Ishikawa (cell line): ENCODE results near the gene CCDC102B.

Source experiments
- CEBPB ChIP-seq: IDR thresholded peaks from 2 replicates; pipeline ENCODE4 v1.6.1; 2012
- CREB1 ChIP-seq: IDR thresholded peaks from 2 replicates; pipeline ENCODE4 v1.6.1; 2012; ENCODE audit warnings: low read depth
- EGR1 ChIP-seq: IDR thresholded peaks from 2 replicates; pipeline ENCODE4 v1.6.1; 2012
- EP300 ChIP-seq: IDR thresholded peaks from 2 replicates; pipeline ENCODE4 v1.6.1; 2012; ENCODE audit warnings: borderline replicate concordance
- FOXM1 ChIP-seq: IDR thresholded peaks from 2 replicates; pipeline ENCODE4 v1.6.1; 2012; ENCODE audit warnings: low read depth, borderline replicate concordance
- MAX ChIP-seq: IDR thresholded peaks from 2 replicates; pipeline ENCODE4 v1.6.1; 2012
- NFIC ChIP-seq: IDR thresholded peaks from 2 replicates; pipeline ENCODE4 v1.6.1; 2012
- RAD21 ChIP-seq: IDR thresholded peaks from 2 replicates; pipeline ENCODE4 v1.6.1; 2012; ENCODE audit warnings: low read depth
- REST ChIP-seq: IDR thresholded peaks from 2 replicates; pipeline ENCODE4 v1.6.1; 2012; ENCODE audit warnings: low read depth, mild to moderate bottlenecking
- TAF1 ChIP-seq: IDR thresholded peaks from 2 replicates; pipeline ENCODE4 v1.6.1; 2012; ENCODE audit warnings: low read depth, mild to moderate bottlenecking
- TCF12 ChIP-seq: IDR thresholded peaks from 2 replicates; pipeline ENCODE4 v1.6.1; 2012; ENCODE audit warnings: low read depth
- TEAD4 ChIP-seq: IDR thresholded peaks from 2 replicates; pipeline ENCODE4 v1.6.1; 2012
- USF1 ChIP-seq: IDR thresholded peaks from 2 replicates; pipeline ENCODE4 v1.6.1; 2012
- YY1 ChIP-seq: IDR thresholded peaks from 2 replicates; pipeline ENCODE4 v1.6.1; 2012; ENCODE audit warnings: low read depth
- ZBTB7A ChIP-seq: IDR thresholded peaks from 2 replicates; pipeline ENCODE4 v1.6.1; 2012; ENCODE audit warnings: low read depth

Gene CCDC102B

GRCh38 chr18:69067048-69067447 lies 269.2 kb downstream of the CCDC102B start:
- TF ChIP-seq MAX (no peak), TCF12 (no peak), EP300 (no peak), ZBTB7A (no peak), EGR1 (no peak), REST (no peak), TAF1 (no peak), NFIC (no peak)

GRCh38 chr18:69071680-69072079 lies 273.8 kb downstream of the CCDC102B start:
- TF ChIP-seq CREB1 (no peak), MAX (no peak), RAD21 (no peak), TAF1 (no peak), TEAD4 (no peak), USF1 (no peak), YY1 (no peak), TCF12 (no peak), FOXM1 (no peak), NFIC (no peak), ZBTB7A (no peak), REST (no peak), CEBPB (no peak), EP300 (no peak), EGR1 (no peak)

GRCh38 chr18:69081846-69082245 lies 284.0 kb downstream of the CCDC102B start:
- TF ChIP-seq USF1 (no peak), CEBPB (no peak), TCF12 (no peak), FOXM1 (no peak), REST (no peak), TEAD4 (no peak), EP300 (no peak), NFIC (no peak)

GRCh38 chr18:69082499-69082898 lies 284.6 kb downstream of the CCDC102B start:
- no peak for TF ChIP-seq FOXM1
- TF ChIP-seq REST, result no peak
- no peak for TF ChIP-seq ZBTB7A
- TF ChIP-seq YY1, result no peak
- TF ChIP-seq EP300, result no peak
- TF ChIP-seq EGR1, result no peak
- TF ChIP-seq TEAD4, result no peak
- TF ChIP-seq USF1, result no peak
- TF ChIP-seq CREB1, result no peak
- TF ChIP-seq CEBPB, result no peak
- TF ChIP-seq TAF1, result no peak
